Neural cell (in vitro differentiated cells): Measurements from ENCODE around the gene TIAM1. TPM values are rescaled to one million over a fixed set of nuclear protein-coding genes. Genes with fewer than 3 reads are reported as not detected.

Experiments used
- H2AFZ ChIP-seq: fragments of 200-600, 300-800 bp; sonication (generic), shearing (Covaris generic); 2 replicates; pipeline ENCODE4 v1.6.0; 2014; ENCODE audit warnings: low read depth, mild to moderate bottlenecking, antibody characterized with exemption, low read length, moderate library complexity
- H3F3A ChIP-seq: fragments of 200-600 bp; shearing (Covaris generic); 2 replicates; pipeline ENCODE4 v1.6.1; 2016; ENCODE audit warnings: mild to moderate bottlenecking, moderate library complexity, mixed read lengths, antibody characterized with exemption, low read length; ENCODE audit not compliant: insufficient read depth, poor library complexity, severe bottlenecking
- H3K27ac ChIP-seq: fragments of 200-600, 300-800 bp; sonication (generic), shearing (Covaris generic); 2 replicates; pipeline ENCODE4 v1.5.1; 2014; ENCODE audit warnings: mild to moderate bottlenecking, low read length, moderate library complexity
- H3K27me3 ChIP-seq: fragments of 300-800, 200-600 bp; sonication (generic), shearing (Covaris generic); 2 replicates; pipeline ENCODE4 v1.6.0; 2014; ENCODE audit warnings: mild to moderate bottlenecking, low read depth, low read length, moderate library complexity; ENCODE audit not compliant: insufficient read depth
- H3K36me3 ChIP-seq: fragments of 300-800, 200-600 bp; sonication (generic), shearing (Covaris generic); 2 replicates; pipeline ENCODE4 v1.5.1; 2014; ENCODE audit warnings: mild to moderate bottlenecking, antibody characterized with exemption, low read length, moderate library complexity; ENCODE audit not compliant: insufficient read depth
- H3K4me2 ChIP-seq: fragments of 300-800, 200-600 bp; sonication (generic), shearing (Covaris generic); 2 replicates; pipeline ENCODE4 v1.6.0; 2014; ENCODE audit warnings: mild to moderate bottlenecking, low read length
- H3K4me3 ChIP-seq: fragments of 300-800, 200-600 bp; sonication (generic), shearing (Covaris generic); 2 replicates; pipeline ENCODE4 v1.5.1; 2014; ENCODE audit warnings: mild to moderate bottlenecking, low read length, moderate library complexity
- H3K79me2 ChIP-seq: fragments of 200-600 bp; shearing (Covaris generic); replicated peaks from 2 replicates; pipeline ENCODE4 v1.6.0; 2014; ENCODE audit warnings: mild to moderate bottlenecking, low read length, moderate library complexity; ENCODE audit not compliant: insufficient read depth
- H3K9ac ChIP-seq: fragments of 300-800, 200-600 bp; sonication (generic), shearing (Covaris generic); 2 replicates; pipeline ENCODE4 v1.6.1; 2016; ENCODE audit warnings: mild to moderate bottlenecking, low read length, mixed read lengths
- H3K9me2 ChIP-seq: fragments of 200-600 bp; shearing (Covaris generic); 2 replicates; pipeline ENCODE4 v1.6.1; 2016; ENCODE audit warnings: mild to moderate bottlenecking, low read length, mixed read lengths; ENCODE audit not compliant: insufficient read depth
- H3K9me3 ChIP-seq: fragments of 200-600, 300-800 bp; sonication (generic), shearing (Covaris generic); 2 replicates; pipeline ENCODE4 v1.6.1; 2016; ENCODE audit warnings: mild to moderate bottlenecking, mixed run types, low read length, moderate library complexity, mixed read lengths
- H4K20me1 ChIP-seq: fragments of 200-600 bp; shearing (Covaris generic); 2 replicates; pipeline ENCODE4 v1.6.1; 2016; ENCODE audit warnings: mild to moderate bottlenecking, mixed run types; ENCODE audit not compliant: insufficient read depth
- EP300 ChIP-seq: fragments of 450-650 bp; conservative IDR thresholded peaks from 2 replicates; pipeline ENCODE4 v1.6.1; 2014; ENCODE audit warnings: antibody characterized with exemption, mild to moderate bottlenecking, moderate library complexity; ENCODE audit not compliant: poor library complexity, severe bottlenecking
- EZH2 ChIP-seq: fragments of 200-600, 300-800 bp; shearing (Covaris generic), sonication (generic); IDR thresholded peaks from 2 replicates; pipeline ENCODE4 v1.6.1; 2014; ENCODE audit warnings: antibody characterized with exemption, low read length, borderline replicate concordance, mild to moderate bottlenecking; ENCODE audit not compliant: insufficient read depth, poor library complexity, severe bottlenecking
- MXI1 ChIP-seq: fragments of 450-650 bp; conservative IDR thresholded peaks from 2 replicates; pipeline ENCODE4 v1.6.1; 2014; ENCODE audit warnings: antibody characterized with exemption, mild to moderate bottlenecking; ENCODE audit not compliant: poor library complexity, severe bottlenecking
- POLR2AphosphoS5 ChIP-seq: IDR thresholded peaks from 2 replicates; pipeline ENCODE4 v1.6.1; 2012
- RAD21 ChIP-seq: fragments of 450-650 bp; conservative IDR thresholded peaks from 2 replicates; pipeline ENCODE4 v1.6.1; 2014; ENCODE audit warnings: antibody characterized with exemption, mild to moderate bottlenecking, moderate library complexity
- SMC3 ChIP-seq: fragments of 450-650 bp; conservative IDR thresholded peaks from 2 replicates; pipeline ENCODE4 v1.6.1; 2014; ENCODE audit warnings: antibody characterized with exemption, mild to moderate bottlenecking, moderate library complexity; ENCODE audit not compliant: poor library complexity
- TAF1 ChIP-seq: IDR thresholded peaks from 2 replicates; pipeline ENCODE4 v1.6.1; 2012; ENCODE audit warnings: low read depth
- polyA plus RNA-seq: library from polyadenylated mRNA; depleted of rRNA; stranded (reverse); fragments of >200 nt; gene quantifications from 2 replicates; pipeline ENCODE4 v1.2.3, GENCODE V29; 2014
- TF ChIP-seq, protein P1 (sequence below): IDR thresholded peaks from 2 replicates; pipeline ENCODE4 v1.6.1; 2012; ENCODE audit warnings: borderline replicate concordance
- TF ChIP-seq, protein P2 (sequence below): fragments of 450-650 bp; IDR thresholded peaks from 2 replicates; pipeline ENCODE4 v1.5.1; 2014; ENCODE audit warnings: antibody characterized with exemption, mild to moderate bottlenecking, moderate library complexity; ENCODE audit not compliant: poor library complexity, severe bottlenecking

TIAM1 gene
- polyA plus RNA-seq, 1 donor from 2014 or later, result 13.2 TPM

DNA sequence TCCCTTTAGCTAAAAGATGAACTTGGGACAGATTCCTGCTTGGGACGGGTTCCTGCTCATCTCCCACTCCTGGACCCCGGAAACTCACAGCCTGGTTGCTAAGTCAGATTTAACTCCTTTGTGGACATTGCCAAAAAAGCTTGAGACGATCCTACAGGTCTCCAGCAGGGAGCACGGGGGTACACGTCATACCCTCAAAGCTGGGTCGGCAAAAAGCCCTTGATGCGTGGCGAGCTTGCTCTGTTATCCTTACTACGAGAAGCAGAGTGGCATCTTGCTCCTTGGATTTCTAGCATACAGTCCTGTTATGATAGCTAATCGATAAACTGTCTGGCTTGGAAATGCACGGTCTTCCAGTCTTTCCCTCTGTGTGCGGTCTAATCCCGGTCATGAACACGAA lies 244.9 kb downstream of the TIAM1 start:
- Histone ChIP-seq H3K9ac (no peak overlapping the region), H2AFZ (no peak overlapping the region), H3K79me2 (no peaks in the 10 kb centered on the region), H3K27me3 (no peaks in the 10 kb centered on the region), H4K20me1 (no peaks in the 10 kb centered on the region), H3K9me2 (no peaks in the 10 kb centered on the region), H3K36me3 (no peaks in the 10 kb centered on the region), H3K9me3 (no peaks in the 10 kb centered on the region), H3K27ac (no peak overlapping the region), H3K4me3 (no peak overlapping the region), H3F3A (no peaks in the 10 kb centered on the region), H3K4me2 (no peak overlapping the region)
- TF ChIP-seq SMC3, result no peak
- no peak for TF ChIP-seq TAF1
- no peak for TF ChIP-seq EP300
- TF ChIP-seq EZH2, result no peak
- TF ChIP-seq, protein P1, sequence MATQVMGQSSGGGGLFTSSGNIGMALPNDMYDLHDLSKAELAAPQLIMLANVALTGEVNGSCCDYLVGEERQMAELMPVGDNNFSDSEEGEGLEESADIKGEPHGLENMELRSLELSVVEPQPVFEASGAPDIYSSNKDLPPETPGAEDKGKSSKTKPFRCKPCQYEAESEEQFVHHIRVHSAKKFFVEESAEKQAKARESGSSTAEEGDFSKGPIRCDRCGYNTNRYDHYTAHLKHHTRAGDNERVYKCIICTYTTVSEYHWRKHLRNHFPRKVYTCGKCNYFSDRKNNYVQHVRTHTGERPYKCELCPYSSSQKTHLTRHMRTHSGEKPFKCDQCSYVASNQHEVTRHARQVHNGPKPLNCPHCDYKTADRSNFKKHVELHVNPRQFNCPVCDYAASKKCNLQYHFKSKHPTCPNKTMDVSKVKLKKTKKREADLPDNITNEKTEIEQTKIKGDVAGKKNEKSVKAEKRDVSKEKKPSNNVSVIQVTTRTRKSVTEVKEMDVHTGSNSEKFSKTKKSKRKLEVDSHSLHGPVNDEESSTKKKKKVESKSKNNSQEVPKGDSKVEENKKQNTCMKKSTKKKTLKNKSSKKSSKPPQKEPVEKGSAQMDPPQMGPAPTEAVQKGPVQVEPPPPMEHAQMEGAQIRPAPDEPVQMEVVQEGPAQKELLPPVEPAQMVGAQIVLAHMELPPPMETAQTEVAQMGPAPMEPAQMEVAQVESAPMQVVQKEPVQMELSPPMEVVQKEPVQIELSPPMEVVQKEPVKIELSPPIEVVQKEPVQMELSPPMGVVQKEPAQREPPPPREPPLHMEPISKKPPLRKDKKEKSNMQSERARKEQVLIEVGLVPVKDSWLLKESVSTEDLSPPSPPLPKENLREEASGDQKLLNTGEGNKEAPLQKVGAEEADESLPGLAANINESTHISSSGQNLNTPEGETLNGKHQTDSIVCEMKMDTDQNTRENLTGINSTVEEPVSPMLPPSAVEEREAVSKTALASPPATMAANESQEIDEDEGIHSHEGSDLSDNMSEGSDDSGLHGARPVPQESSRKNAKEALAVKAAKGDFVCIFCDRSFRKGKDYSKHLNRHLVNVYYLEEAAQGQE, result no peak
- TF ChIP-seq, protein P2, sequence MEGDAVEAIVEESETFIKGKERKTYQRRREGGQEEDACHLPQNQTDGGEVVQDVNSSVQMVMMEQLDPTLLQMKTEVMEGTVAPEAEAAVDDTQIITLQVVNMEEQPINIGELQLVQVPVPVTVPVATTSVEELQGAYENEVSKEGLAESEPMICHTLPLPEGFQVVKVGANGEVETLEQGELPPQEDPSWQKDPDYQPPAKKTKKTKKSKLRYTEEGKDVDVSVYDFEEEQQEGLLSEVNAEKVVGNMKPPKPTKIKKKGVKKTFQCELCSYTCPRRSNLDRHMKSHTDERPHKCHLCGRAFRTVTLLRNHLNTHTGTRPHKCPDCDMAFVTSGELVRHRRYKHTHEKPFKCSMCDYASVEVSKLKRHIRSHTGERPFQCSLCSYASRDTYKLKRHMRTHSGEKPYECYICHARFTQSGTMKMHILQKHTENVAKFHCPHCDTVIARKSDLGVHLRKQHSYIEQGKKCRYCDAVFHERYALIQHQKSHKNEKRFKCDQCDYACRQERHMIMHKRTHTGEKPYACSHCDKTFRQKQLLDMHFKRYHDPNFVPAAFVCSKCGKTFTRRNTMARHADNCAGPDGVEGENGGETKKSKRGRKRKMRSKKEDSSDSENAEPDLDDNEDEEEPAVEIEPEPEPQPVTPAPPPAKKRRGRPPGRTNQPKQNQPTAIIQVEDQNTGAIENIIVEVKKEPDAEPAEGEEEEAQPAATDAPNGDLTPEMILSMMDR, result no peak
- no peak for TF ChIP-seq RAD21
- TF ChIP-seq MXI1, result no peak
- no peak for TF ChIP-seq POLR2AphosphoS5

DNA sequence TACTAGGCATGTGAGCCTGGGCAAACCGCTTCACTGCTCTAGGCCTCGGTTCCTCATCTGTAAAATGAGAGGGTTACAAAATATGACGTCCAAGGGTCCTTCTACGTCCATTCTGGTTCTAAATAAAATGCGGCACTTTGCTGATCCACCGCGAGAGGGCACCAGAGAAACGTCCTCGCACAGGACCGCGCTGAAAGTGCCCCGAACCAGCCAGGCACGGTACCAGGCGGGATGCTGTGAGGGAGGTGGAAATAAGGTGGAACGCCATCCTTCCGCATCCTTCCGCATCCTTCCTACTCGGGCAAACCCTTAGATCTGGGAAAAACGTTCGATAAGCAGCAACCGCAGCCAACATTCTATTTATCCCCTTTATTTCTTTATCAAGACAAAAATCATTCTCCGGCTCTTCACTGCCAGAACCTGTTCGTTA lies 245.5 kb downstream of the TIAM1 start:
- Histone ChIP-seq H3F3A (no peaks in the 10 kb centered on the region), H3K9me2 (no peaks in the 10 kb centered on the region), H3K79me2 (no peaks in the 10 kb centered on the region), H2AFZ (no peak overlapping the region), H3K9ac (no peak overlapping the region), H3K36me3 (no peaks in the 10 kb centered on the region), H3K9me3 (no peaks in the 10 kb centered on the region), H3K27me3 (no peaks in the 10 kb centered on the region), H3K27ac (no peak overlapping the region), H3K4me3 (no peak overlapping the region), H3K4me2 (no peak overlapping the region), H4K20me1 (no peaks in the 10 kb centered on the region)
- TF ChIP-seq, protein P2, result peak; percentile 80
- TF ChIP-seq POLR2AphosphoS5 (no peak), TAF1 (no peak), RAD21 (peak; percentile 77), MXI1 (no peak), EP300 (no peak), SMC3 (peak; percentile 80), EZH2 (no peak)
- TF ChIP-seq, protein P1, result no peak
